Measurements from ENCODE around the gene MARCHF3. TPM values are rescaled to one million over a fixed set of nuclear protein-coding genes. Genes with fewer than 3 reads are reported as not detected.

MARCHF3 gene
- polyA plus RNA-seq, 1 donor from 2014 or later = 3.9 TPM

DNA sequence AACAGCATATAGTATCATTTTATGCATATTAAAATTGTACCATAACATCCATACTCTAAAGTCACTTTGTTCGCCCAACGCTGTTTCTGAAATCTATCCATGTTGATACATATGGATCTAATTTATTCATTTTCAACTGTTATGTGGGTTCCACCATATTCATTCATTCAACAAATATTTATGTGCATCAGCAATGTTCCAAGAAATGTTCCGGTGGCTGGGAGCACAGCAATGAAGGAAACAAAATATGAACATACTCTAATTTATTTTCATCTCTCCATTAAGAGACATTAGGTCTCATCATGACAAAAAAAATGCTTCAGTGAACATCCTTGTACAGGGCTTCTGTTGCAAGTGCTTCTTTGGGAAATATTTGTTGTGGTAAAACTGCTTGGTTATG, 75.4 kb downstream of the MARCHF3 start:
- H2AFZ ChIP-seq (ENCODE audit: low read depth, low read length) = no peak overlapping the region
- H3K79me2 ChIP-seq (replicated peaks; ENCODE audit: insufficient read depth, low read length) = no peaks in the 10 kb centered on the region
- H3F3A ChIP-seq (ENCODE audit: insufficient read depth, low read length, poor library complexity, severe bottlenecking) = peaks cover 3% of the 10 kb centered on the region
- H3K9ac ChIP-seq (ENCODE audit: low read length) = no peak overlapping the region
- H3K27ac ChIP-seq (ENCODE audit: low read length) = no peak overlapping the region
- H3K36me3 ChIP-seq (ENCODE audit: insufficient read depth, low read length) = no peaks in the 10 kb centered on the region
- no peak overlapping the region for H3K4me2 ChIP-seq (ENCODE audit: low read length)
- no peaks in the 10 kb centered on the region for H4K20me1 ChIP-seq (ENCODE audit: insufficient read depth)
- no peaks in the 10 kb centered on the region for H3K27me3 ChIP-seq (ENCODE audit: insufficient read depth, low read depth, low read length)
- no peaks in the 10 kb centered on the region for H3K9me3 ChIP-seq (ENCODE audit: low read length)
- H3K4me3 ChIP-seq (ENCODE audit: low read length) = no peak overlapping the region
- TF ChIP-seq TAF1 (IDR thresholded peaks at IDR 0.05; ENCODE audit: low read depth) (no peak), RAD21 (conservative IDR thresholded peaks at IDR 0.05) (no peak), EZH2 (IDR thresholded peaks at IDR 0.05; ENCODE audit: borderline replicate concordance, insufficient read depth, low read length, poor library complexity, severe bottlenecking) (no peak), POLR2AphosphoS5 (IDR thresholded peaks at IDR 0.05) (no peak), EP300 (conservative IDR thresholded peaks at IDR 0.05; ENCODE audit: poor library complexity, severe bottlenecking) (no peak), MXI1 (conservative IDR thresholded peaks at IDR 0.05; ENCODE audit: poor library complexity, severe bottlenecking) (no peak), SMC3 (conservative IDR thresholded peaks at IDR 0.05; ENCODE audit: poor library complexity) (no peak)
- TF ChIP-seq, protein P1, sequence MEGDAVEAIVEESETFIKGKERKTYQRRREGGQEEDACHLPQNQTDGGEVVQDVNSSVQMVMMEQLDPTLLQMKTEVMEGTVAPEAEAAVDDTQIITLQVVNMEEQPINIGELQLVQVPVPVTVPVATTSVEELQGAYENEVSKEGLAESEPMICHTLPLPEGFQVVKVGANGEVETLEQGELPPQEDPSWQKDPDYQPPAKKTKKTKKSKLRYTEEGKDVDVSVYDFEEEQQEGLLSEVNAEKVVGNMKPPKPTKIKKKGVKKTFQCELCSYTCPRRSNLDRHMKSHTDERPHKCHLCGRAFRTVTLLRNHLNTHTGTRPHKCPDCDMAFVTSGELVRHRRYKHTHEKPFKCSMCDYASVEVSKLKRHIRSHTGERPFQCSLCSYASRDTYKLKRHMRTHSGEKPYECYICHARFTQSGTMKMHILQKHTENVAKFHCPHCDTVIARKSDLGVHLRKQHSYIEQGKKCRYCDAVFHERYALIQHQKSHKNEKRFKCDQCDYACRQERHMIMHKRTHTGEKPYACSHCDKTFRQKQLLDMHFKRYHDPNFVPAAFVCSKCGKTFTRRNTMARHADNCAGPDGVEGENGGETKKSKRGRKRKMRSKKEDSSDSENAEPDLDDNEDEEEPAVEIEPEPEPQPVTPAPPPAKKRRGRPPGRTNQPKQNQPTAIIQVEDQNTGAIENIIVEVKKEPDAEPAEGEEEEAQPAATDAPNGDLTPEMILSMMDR (IDR thresholded peaks at IDR 0.05; ENCODE audit: poor library complexity, severe bottlenecking) = no peak
- TF ChIP-seq, protein P2, sequence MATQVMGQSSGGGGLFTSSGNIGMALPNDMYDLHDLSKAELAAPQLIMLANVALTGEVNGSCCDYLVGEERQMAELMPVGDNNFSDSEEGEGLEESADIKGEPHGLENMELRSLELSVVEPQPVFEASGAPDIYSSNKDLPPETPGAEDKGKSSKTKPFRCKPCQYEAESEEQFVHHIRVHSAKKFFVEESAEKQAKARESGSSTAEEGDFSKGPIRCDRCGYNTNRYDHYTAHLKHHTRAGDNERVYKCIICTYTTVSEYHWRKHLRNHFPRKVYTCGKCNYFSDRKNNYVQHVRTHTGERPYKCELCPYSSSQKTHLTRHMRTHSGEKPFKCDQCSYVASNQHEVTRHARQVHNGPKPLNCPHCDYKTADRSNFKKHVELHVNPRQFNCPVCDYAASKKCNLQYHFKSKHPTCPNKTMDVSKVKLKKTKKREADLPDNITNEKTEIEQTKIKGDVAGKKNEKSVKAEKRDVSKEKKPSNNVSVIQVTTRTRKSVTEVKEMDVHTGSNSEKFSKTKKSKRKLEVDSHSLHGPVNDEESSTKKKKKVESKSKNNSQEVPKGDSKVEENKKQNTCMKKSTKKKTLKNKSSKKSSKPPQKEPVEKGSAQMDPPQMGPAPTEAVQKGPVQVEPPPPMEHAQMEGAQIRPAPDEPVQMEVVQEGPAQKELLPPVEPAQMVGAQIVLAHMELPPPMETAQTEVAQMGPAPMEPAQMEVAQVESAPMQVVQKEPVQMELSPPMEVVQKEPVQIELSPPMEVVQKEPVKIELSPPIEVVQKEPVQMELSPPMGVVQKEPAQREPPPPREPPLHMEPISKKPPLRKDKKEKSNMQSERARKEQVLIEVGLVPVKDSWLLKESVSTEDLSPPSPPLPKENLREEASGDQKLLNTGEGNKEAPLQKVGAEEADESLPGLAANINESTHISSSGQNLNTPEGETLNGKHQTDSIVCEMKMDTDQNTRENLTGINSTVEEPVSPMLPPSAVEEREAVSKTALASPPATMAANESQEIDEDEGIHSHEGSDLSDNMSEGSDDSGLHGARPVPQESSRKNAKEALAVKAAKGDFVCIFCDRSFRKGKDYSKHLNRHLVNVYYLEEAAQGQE (IDR thresholded peaks at IDR 0.05; ENCODE audit: borderline replicate concordance) = no peak
- H3K9me2 ChIP-seq (ENCODE audit: insufficient read depth, low read length) = no peaks in the 10 kb centered on the region

DNA sequence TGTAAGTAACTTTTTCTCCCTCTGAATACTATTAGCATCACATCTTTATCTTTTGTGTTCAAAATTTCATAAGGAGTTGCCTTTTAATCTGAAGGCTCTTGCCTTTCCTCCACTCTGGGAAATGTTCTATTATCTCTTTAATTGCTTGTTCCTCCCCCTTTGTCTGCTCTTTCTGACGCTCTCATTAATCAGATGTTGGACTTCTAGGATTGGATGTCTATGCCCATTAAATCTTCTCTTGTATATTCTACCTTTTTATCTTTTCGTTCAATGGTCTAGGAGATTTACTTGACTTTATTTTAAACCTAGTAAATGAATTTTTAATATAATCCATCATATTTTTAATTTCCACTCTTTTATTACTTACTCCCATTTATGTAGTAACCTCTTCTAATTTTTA, 76.7 kb downstream of the MARCHF3 start:
- H4K20me1 ChIP-seq (ENCODE audit: insufficient read depth) = no peaks in the 10 kb centered on the region
- no peak overlapping the region for H3K27ac ChIP-seq (ENCODE audit: low read length)
- no peaks in the 10 kb centered on the region for H3K79me2 ChIP-seq (replicated peaks; ENCODE audit: insufficient read depth, low read length)
- no peaks in the 10 kb centered on the region for H3K36me3 ChIP-seq (ENCODE audit: insufficient read depth, low read length)
- H3K27me3 ChIP-seq (ENCODE audit: insufficient read depth, low read depth, low read length) = no peaks in the 10 kb centered on the region
- no peak overlapping the region for H3K4me3 ChIP-seq (ENCODE audit: low read length)
- H3K9ac ChIP-seq (ENCODE audit: low read length) = no peak overlapping the region
- no peaks in the 10 kb centered on the region for H3K9me3 ChIP-seq (ENCODE audit: low read length)
- TF ChIP-seq, protein P1 (IDR thresholded peaks at IDR 0.05; ENCODE audit: poor library complexity, severe bottlenecking) = no peak
- TF ChIP-seq RAD21 (conservative IDR thresholded peaks at IDR 0.05) = no peak
- TF ChIP-seq EP300 (conservative IDR thresholded peaks at IDR 0.05; ENCODE audit: poor library complexity, severe bottlenecking) = no peak
- no peak for TF ChIP-seq EZH2 (IDR thresholded peaks at IDR 0.05; ENCODE audit: borderline replicate concordance, insufficient read depth, low read length, poor library complexity, severe bottlenecking)
- TF ChIP-seq MXI1 (conservative IDR thresholded peaks at IDR 0.05; ENCODE audit: poor library complexity, severe bottlenecking) = no peak
- no peak for TF ChIP-seq POLR2AphosphoS5 (IDR thresholded peaks at IDR 0.05)
- TF ChIP-seq, protein P2 (IDR thresholded peaks at IDR 0.05; ENCODE audit: borderline replicate concordance) = no peak
- no peak for TF ChIP-seq SMC3 (conservative IDR thresholded peaks at IDR 0.05; ENCODE audit: poor library complexity)
- TF ChIP-seq TAF1 (IDR thresholded peaks at IDR 0.05; ENCODE audit: low read depth) = no peak
- H3K9me2 ChIP-seq (ENCODE audit: insufficient read depth, low read length) = no peaks in the 10 kb centered on the region
- no peaks in the 10 kb centered on the region for H3F3A ChIP-seq (ENCODE audit: insufficient read depth, low read length, poor library complexity, severe bottlenecking)
- H3K4me2 ChIP-seq (ENCODE audit: low read length) = no peak overlapping the region
- H2AFZ ChIP-seq (ENCODE audit: low read depth, low read length) = no peak overlapping the region

Data from neural cell (in vitro differentiated cells).